K562 (cell line): Measurements from ENCODE around the gene BTBD2. TPM values are rescaled to one million over a fixed set of nuclear protein-coding genes. Genes with fewer than 3 reads are reported as not detected.
A peak's percentile ranks its signal among the peaks of the same experiment; 100 is the strongest.

Experiments used
- CHD1 ChIP-seq: fragments of 200-600 bp; sonication (generic); IDR thresholded peaks from one replicate; pipeline ENCODE4 v1.6.1; 2012; ENCODE audit warnings: mild to moderate bottlenecking, moderate library complexity, low read length, inconsistent platforms
- MBD2 ChIP-seq: sonication (generic); IDR thresholded peaks from 2 replicates; pipeline ENCODE4 v1.6.1; 2016; ENCODE audit warnings: low read depth, borderline replicate concordance
- NR2C2 ChIP-seq, 2 experiments: fragments of 200-800 bp in 1 of 2; sonication (Bioruptor generic) in 1 of 2; sonication (generic) in 1 of 2; formaldehyde crosslinking in 1 of 2; IDR thresholded peaks; 2 replicates each; pipeline versions ENCODE4 v1.6.1 to v1.8.0; 2016 to 2022; ENCODE audit warnings: mild to moderate bottlenecking in 1 of 2, missing compliant biosample characterization in 1 of 2, missing genetic modification characterization in 1 of 2, missing genetic modification reagents in 1 of 2
- POLR2A ChIP-seq: fragments of 450-650 bp; conservative IDR thresholded peaks from 2 replicates; pipeline ENCODE4 v1.6.1; 2016
- POLR2G ChIP-seq: fragments of 200-400 bp; formaldehyde crosslinking; IDR thresholded peaks from 2 replicates; pipeline ENCODE4 v1.6.1; 2017; ENCODE audit warnings: low read depth, mild to moderate bottlenecking, antibody characterized with exemption, low read length, moderate library complexity
- RB1 ChIP-seq: fragments of 450-650 bp; IDR thresholded peaks from 2 replicates; pipeline ENCODE4 v1.6.1; 2017; ENCODE audit warnings: low read depth, mild to moderate bottlenecking
- TAL1 ChIP-seq: fragments of 450-650 bp; IDR thresholded peaks from 2 replicates; pipeline ENCODE4 v1.6.1; 2016; ENCODE audit warnings: mild to moderate bottlenecking
- YY1 ChIP-seq, 3 experiments: IDR thresholded peaks; 2 replicates each; pipeline ENCODE4 v1.6.1; 2011; ENCODE audit warnings: low read length in 2 of 3, mild to moderate bottlenecking in 2 of 3, moderate library complexity in 2 of 3, borderline replicate concordance in 1 of 3, control low read depth in 1 of 3, low read depth in 1 of 3; ENCODE audit not compliant: insufficient read depth in 3 of 3, insufficient replicate concordance in 2 of 3, control insufficient read depth in 1 of 3, insufficient read length in 1 of 3; ENCODE audit errors: extremely low read depth in 1 of 3
- ZC3H8 ChIP-seq: fragments of 450-650 bp; IDR thresholded peaks from 2 replicates; pipeline ENCODE4 v1.6.1; 2017
- ZNF586 ChIP-seq: fragments of 450-650 bp; formaldehyde crosslinking; conservative IDR thresholded peaks from 2 replicates; pipeline ENCODE4 v1.4.0; 2020; ENCODE audit warnings: mild to moderate bottlenecking, moderate library complexity
- ZNF589 ChIP-seq: fragments of 200-800 bp; sonication (Bioruptor generic); IDR thresholded peaks from 2 replicates; pipeline ENCODE4 v1.6.1; 2016; ENCODE audit warnings: low read depth, missing genetic modification characterization, missing compliant biosample characterization
- ZNF76 ChIP-seq: fragments of 250-450 bp; sonication (Bioruptor Pico); IDR thresholded peaks from 2 replicates; pipeline ENCODE4 v1.4.0; 2020; ENCODE audit warnings: mild to moderate bottlenecking, moderate library complexity, borderline replicate concordance
- polyA plus RNA-seq, 8 experiments: library from polyadenylated mRNA; depleted of rRNA in 4 of 8; stranded (reverse) in 5 of 8; unstranded in 3 of 8; fragments of >200 nt; fragmentation: Nextera tagmentation in 2 of 8; fragmentation: Illumina TruSeq in 1 of 8; extraction: Ambion mirVana in 2 of 8; extraction: Trizol in 1 of 8; gene quantifications; 2 replicates each; pipeline versions ENCODE4 v1.2.1 to v1.2.3, GENCODE V29; 2011 to 2014; ENCODE audit warnings: inconsistent platforms in 1 of 8, missing spikeins in 1 of 8
- total RNA-seq, 7 experiments: library from RNA; depleted of rRNA in 6 of 7; stranded (reverse); fragments of >200 nt in 6 of 7; fragmentation: Illumina TruSeq in 2 of 7; extraction: Trizol in 2 of 7; gene quantifications; 2 replicates each; pipeline versions ENCODE4 v1.2.1 to v1.2.3, GENCODE V29; 2011 to 2021; ENCODE audit warnings: low replicate concordance in 1 of 7
- TF ChIP-seq, protein P1 (sequence below), 2 experiments: IDR thresholded peaks; 2 replicates each; pipeline ENCODE4 v1.6.1; 2011; ENCODE audit warnings: borderline replicate concordance in 1 of 2, control low read depth in 1 of 2, low read depth in 1 of 2, low read length in 1 of 2, mild to moderate bottlenecking in 1 of 2, mixed read lengths in 1 of 2, moderate library complexity in 1 of 2; ENCODE audit not compliant: insufficient read depth in 1 of 2, insufficient read length in 1 of 2, poor library complexity in 1 of 2, severe bottlenecking in 1 of 2; ENCODE audit errors: extremely low read depth in 1 of 2
- TF ChIP-seq, protein P2 (sequence below): fragments of 450-650 bp; conservative IDR thresholded peaks from 2 replicates; pipeline ENCODE4 v1.6.1; 2016; ENCODE audit warnings: missing genetic modification characterization, low read depth, mild to moderate bottlenecking, control low read depth, missing compliant biosample characterization
- TF ChIP-seq, protein P3 (sequence below): fragments of 250-450 bp; sonication (Bioruptor Pico); IDR thresholded peaks from 2 replicates; pipeline ENCODE4 v1.5.0; 2021; ENCODE audit warnings: mild to moderate bottlenecking, moderate library complexity
- TF ChIP-seq, protein P4 (sequence below): fragments of 250-450 bp; sonication (Bioruptor Pico); IDR thresholded peaks from 2 replicates; pipeline ENCODE4 v1.4.0; 2020; ENCODE audit warnings: mild to moderate bottlenecking

Gene BTBD2
- total and polyA plus RNA-seq, 9 of the 15 experiments (the other 6 are each of a cell fraction or from before 2014, with no cell fraction given): 0.10 to 15.6 (median 6.9) TPM

DNA sequence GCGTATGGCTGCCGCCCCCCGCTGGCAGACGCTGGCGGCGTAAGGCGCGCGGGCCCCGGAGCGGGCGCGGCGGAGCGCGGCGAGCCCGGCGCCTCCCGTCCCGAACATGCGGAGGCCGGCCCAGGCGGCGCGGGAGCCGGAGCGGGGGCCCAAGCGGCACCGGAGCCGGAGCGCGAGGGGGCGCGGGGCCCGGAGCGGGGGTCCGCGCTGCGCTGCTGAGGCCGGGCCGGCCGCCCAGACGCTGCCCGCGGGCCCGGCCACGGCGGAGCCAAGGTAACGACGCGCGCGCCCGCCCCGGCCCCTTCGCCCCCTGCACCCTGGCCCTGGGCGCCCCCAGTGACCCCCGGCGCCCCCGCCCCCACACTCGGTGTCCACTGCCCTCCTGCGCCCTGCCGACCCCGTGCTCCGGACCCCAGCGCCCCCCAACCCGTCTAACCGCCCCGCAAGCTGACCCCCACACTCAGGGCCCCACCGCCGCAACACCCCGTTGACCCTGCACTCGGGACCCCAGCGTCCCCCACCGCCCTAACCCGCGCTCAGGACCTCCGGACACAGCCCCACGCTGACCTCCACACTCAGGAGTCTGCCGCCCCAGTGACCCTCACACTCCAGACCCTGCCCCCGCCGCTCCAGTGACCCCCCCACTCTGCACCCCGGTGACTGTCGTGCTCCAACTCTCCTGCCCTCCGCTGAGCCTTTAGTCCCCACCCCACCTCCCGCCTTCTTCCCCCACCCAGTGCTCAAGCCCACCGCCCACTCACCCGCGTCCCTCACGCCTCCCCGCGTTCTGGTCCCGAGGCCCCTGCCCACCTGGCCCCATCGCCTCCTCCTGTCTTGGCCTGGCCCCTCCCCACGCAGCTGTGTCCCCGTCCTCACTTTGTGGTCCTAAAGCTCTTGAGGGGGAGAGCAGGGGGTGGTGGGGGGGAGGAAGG is 74.1 kb downstream of the BTBD2 start, which contains the start of gene CSNK1G2 (continued):
- TF ChIP-seq, protein P1, sequence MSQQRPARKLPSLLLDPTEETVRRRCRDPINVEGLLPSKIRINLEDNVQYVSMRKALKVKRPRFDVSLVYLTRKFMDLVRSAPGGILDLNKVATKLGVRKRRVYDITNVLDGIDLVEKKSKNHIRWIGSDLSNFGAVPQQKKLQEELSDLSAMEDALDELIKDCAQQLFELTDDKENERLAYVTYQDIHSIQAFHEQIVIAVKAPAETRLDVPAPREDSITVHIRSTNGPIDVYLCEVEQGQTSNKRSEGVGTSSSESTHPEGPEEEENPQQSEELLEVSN (IDR thresholded peaks at IDR 0.05; ENCODE audit: borderline replicate concordance in 1 of 2, extremely low read depth in 1 of 2, insufficient read depth in 1 of 2, insufficient read length in 1 of 2, low read depth in 1 of 2, low read length in 1 of 2, poor library complexity in 1 of 2, severe bottlenecking in 1 of 2): peak in 1 of 2 experiments; percentile 6
- TF ChIP-seq POLR2G: peak; percentile 46
- no peak for TF ChIP-seq NR2C2 (CRISPR knock-in tag; IDR thresholded peaks at IDR 0.05)
- 0 out of 2 replicates have a peak, but pooled peaks have one; percentile 44 for TF ChIP-seq NR2C2 (tag; IDR thresholded peaks at IDR 0.05)
- TF ChIP-seq, protein P2, sequence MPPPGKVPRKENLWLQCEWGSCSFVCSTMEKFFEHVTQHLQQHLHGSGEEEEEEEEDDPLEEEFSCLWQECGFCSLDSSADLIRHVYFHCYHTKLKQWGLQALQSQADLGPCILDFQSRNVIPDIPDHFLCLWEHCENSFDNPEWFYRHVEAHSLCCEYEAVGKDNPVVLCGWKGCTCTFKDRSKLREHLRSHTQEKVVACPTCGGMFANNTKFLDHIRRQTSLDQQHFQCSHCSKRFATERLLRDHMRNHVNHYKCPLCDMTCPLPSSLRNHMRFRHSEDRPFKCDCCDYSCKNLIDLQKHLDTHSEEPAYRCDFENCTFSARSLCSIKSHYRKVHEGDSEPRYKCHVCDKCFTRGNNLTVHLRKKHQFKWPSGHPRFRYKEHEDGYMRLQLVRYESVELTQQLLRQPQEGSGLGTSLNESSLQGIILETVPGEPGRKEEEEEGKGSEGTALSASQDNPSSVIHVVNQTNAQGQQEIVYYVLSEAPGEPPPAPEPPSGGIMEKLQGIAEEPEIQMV (tag): no peak
- peak in 1 of 3 experiments; percentile 82 for TF ChIP-seq YY1 (IDR thresholded peaks at IDR 0.05; ENCODE audit: borderline replicate concordance in 1 of 3, control insufficient read depth in 1 of 3, extremely low read depth in 1 of 3, insufficient read depth in 3 of 3, insufficient read length in 1 of 3, insufficient replicate concordance in 2 of 3, low read depth in 1 of 3, low read length in 2 of 3)
- TF ChIP-seq ZNF586 (CRISPR knock-in tag): no peak
- TF ChIP-seq, protein P3, sequence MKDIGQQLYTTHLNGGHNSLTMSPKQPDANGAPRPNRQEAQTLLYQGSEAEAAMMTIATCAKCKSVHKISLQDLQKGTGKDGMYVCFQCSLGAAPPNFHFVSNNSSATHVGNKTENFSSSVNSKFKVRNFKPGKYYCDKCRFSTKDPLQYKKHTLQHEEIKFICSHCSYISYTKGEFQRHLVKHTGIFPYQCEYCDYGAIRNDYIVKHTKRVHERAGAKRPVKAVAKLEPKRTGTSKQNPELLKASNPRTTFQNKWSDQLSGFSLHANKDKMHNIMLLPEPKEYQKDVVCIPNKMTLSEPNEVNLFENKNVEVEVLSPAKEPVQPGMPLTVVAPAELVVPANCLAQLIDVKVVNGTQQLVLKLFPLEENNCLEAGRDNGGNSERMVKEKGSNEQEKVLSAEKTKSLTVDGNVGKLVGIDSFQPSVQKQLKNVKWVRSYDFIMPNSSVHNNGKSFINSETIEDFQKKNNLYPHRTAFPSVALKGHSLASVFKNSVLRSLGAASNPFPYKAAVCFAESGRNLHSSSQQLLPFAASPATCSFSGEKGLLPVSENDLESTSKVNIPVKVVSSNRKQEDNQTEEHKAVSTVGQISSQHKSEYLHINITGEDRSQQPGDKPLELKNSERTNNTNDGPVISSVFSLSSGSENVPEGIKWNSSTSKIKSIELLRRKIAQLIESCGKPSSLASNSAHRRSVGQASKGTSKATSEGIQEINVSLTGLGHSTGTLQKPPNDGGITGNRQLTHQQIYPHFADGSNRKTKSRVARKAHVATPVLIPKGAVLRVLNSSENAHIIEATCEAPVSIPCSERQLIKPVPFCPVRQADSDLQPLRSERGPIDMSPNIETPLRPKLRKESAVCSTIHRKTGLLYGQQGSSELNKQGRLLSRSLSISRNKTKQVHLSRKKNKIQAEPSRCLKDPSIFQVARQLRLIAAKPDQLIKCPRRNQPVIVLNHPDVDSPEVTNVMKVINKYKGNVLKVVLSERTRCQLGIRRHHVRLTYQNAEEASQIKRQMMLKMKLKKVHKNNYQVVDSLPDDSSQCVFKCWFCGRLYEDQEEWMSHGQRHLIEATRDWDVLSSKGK (CRISPR knock-in tag): no peak
- no peak for TF ChIP-seq MBD2
- TF ChIP-seq CHD1: peak; percentile 48
- TF ChIP-seq TAL1: no peak
- TF ChIP-seq POLR2A: peak; percentile 66; the same call in 1 of the 2 replicates
- TF ChIP-seq, protein P4, sequence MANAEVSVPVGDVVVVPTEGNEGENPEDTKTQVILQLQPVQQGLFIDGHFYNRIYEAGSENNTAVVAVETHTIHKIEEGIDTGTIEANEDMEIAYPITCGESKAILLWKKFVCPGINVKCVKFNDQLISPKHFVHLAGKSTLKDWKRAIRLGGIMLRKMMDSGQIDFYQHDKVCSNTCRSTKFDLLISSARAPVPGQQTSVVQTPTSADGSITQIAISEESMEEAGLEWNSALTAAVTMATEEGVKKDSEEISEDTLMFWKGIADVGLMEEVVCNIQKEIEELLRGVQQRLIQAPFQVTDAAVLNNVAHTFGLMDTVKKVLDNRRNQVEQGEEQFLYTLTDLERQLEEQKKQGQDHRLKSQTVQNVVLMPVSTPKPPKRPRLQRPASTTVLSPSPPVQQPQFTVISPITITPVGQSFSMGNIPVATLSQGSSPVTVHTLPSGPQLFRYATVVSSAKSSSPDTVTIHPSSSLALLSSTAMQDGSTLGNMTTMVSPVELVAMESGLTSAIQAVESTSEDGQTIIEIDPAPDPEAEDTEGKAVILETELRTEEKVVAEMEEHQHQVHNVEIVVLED (CRISPR knock-in tag): peak; percentile 82
- no peak for TF ChIP-seq ZNF76 (CRISPR knock-in tag)
- TF ChIP-seq ZNF589 (CRISPR knock-in tag): 0 out of 2 replicates have a peak, but pooled peaks have one; percentile 4
- peak; percentile 82 for TF ChIP-seq RB1
- TF ChIP-seq ZC3H8: no peak
